ENCODE data around the gene RNF220.
"Not testable (repeated sequence)": the region's sequence is repeated elsewhere in the genome, so short reads cannot be mapped to it uniquely, and the experiment has no call there.

Gene RNF220

DNA sequence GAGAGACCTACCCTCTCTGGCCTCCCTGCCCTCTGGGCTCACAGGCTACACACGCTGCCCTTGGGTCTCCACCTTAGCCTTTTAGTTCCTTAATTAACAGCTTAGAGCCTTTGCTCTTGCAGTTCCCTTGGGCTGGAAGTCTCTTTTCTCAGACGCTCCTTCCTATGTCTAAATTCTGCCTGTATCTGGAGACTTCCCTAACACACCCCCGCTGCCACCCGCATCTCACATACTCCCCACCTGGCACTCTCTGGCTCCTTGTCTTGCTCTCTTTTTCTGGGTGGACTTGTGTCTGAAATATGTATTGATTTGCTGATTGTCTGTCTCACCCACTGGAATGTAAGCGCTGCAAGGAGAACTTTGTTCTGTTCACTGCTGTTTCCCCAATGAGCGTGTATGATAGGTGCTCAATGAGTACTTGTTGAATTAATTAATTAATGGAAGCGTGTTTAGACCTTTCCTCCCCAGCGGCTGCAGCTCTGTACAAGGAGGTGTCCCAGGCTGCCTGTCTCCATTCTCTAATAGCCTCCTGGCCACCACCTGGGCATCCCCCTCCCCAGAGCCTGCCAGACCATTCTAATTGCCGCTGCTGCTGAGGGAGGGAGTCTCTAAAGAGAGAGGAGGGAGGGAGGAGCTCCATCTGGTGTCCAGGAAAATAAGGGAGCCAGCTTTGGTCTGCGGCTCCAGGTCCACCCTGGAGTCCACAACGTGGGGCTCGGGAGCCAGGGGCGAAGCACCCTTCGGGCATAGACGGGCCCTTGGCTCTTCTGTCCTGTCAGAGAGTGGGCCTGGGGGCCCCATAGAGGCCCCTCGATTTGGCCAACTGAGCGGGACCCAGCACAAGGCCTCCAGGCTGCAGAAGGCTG lies 95.4 kb downstream of the RNF220 start:
- Mint-ChIP-seq H3K4me3 (no peak overlapping the region), H3K4me1 (ENCODE audit: low read depth in 2 of 2) (no peaks in the 10 kb centered on the region), H3K9me3 (no peaks in the 10 kb centered on the region), H3K27ac (no peak overlapping the region), H3K27me3 (peaks cover 10 to 12% of the 10 kb centered on the region in 2 donors), H3K36me3 (ENCODE audit: insufficient read depth) (no peaks in the 10 kb centered on the region)
- no peak for ATAC-seq (replicated peaks)
- no peak for DNase-seq

DNA sequence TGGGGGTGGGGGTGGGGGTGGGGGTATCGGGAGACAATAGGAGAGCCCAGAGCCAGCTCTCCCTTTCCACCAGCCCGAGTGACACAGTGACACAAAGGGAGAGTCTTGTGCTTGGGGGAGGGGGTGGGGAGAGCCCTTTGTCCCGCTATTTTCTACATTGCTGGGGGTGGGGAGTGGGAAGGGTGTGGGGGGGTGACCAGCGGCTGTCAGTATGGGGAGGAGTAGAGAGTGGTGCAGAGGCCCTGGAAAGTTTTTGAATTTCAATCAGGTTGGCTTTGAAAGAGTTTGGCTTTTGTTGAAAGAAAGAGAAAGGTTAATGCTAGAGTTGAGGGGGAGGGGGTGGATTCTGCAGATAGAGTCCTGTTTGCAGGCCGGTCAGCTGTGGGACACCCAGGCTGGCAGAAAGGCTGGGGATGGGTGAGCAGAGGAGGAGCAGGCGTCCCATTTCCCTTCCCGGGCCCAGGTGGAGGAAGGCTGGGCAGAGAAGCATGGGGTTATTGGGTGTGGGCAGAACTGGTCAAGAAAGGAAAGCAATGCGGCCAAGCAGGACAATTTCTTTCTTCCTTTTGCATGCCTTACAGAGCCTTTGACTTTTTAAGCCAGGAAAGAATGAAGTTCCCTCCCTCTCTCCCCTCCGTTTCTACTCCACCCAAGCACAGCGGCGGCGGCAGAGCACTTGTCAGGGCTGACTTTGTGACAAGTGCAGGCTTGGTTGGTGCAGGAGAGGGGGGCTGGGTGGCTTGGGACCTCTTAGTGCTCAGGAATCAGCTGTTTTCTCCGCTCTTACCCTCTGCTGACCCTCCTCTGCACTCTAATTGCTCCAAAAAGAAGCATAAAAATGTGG lies 96.2 kb downstream of the RNF220 start:
- no peaks in the 10 kb centered on the region for H3K4me1 Mint-ChIP-seq (ENCODE audit: low read depth in 2 of 2)
- ATAC-seq (replicated peaks) = no peak
- H3K4me3 Mint-ChIP-seq = no peak overlapping the region
- no peaks in the 10 kb centered on the region for H3K36me3 Mint-ChIP-seq (ENCODE audit: insufficient read depth)
- no peak overlapping the region for H3K27ac Mint-ChIP-seq
- no peaks in the 10 kb centered on the region for H3K9me3 Mint-ChIP-seq
- no peak for DNase-seq
- peaks cover 10 to 11% of the 10 kb centered on the region in 2 donors for H3K27me3 Mint-ChIP-seq

DNA sequence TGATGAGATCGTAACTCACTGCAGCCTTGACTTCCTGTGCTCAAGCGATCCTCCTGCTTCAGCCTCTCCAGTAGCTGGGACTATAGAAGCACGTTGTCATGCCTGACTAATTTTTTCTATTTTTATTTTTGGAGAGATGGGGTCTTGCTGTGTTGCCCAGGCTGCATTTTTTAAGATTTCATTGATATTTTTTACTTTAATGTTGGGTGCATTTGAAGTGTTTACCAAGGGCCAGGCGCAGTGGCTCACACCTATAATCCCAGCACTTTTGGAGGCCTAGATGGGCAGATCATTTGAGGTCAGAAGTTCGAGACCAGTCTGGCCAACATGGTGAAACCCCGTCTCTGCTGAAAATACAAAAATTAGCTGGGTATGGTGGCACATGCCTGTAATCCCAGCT lies 97.8 kb downstream of the RNF220 start:
- H3K9me3 Mint-ChIP-seq; H3K4me1 Mint-ChIP-seq (ENCODE audit: low read depth in 2 of 2); H3K4me3 Mint-ChIP-seq; DNase-seq; ATAC-seq (replicated peaks); H3K36me3 Mint-ChIP-seq (ENCODE audit: insufficient read depth); H3K27ac Mint-ChIP-seq: not testable (repeated sequence)
- H3K27me3 Mint-ChIP-seq = peaks cover 22 to 25% of the 10 kb centered on the region in 2 donors

DNA sequence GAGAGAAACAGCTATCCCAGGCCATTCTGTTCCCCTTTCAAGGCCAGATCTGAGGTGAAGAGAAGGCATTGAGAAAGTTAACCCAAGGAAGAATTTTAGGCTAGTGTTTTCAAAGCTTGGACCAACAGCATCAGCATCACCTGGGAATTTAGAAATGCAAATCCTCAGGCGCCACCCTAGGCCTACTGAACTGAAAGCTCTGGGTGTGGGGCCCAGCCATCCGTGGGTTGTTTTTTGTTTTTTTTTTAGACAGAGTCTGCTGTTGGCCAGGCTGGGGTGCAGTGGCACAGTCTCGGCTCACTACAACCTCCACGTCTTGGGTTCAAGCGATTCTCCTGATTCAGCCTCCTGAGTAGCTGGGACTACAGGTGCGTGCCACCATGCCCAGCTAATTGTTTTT lies 98.6 kb downstream of the RNF220 start:
- H3K9me3 Mint-ChIP-seq = no peaks in the 10 kb centered on the region
- ATAC-seq (replicated peaks) (no peak), DNase-seq (no peak)
- no peaks in the 10 kb centered on the region for H3K4me1 Mint-ChIP-seq (ENCODE audit: low read depth in 2 of 2)
- H3K27me3 Mint-ChIP-seq = peaks cover 22 to 33% of the 10 kb centered on the region in 2 donors
- H3K27ac Mint-ChIP-seq = no peak overlapping the region
- H3K4me3 Mint-ChIP-seq = no peak overlapping the region
- H3K36me3 Mint-ChIP-seq (ENCODE audit: insufficient read depth) = no peaks in the 10 kb centered on the region

DNA sequence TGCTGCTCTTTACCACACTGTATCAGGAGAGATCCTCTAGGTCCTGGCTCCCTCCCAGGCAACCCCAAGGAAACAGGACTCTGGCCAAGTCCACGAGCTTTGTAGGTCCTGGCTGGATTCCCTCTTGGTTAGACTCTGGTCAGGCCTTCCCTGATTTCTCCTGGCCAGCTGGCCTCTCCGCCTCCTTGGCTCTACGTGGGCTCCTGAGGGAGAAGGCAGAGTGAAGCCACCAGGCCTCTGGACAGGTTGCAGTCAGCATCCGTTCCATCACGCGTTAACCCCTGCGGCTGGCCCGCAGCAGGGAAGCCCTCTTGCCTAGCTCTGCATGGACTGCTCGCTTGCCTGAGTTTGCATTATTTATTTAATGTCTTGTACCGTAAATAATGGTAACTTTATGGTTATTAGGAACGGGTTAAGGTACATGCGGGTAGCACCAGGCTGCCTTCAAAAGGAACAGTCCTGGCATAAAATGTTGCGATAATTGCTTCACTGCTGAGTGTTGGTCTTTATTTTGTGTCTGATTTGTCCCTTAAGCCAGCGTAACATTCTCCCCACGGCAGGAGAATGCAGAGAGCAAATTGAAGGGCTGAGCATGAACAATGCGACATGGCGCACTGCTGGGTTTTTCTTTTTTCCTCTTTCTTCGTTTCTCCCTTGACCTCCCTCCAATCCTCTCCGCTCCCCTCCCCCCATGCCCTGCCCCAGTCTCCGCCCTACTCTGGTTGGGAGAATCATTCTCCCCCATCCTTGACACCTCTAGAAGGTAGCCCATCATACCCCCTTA lies 100.3 kb downstream of the RNF220 start:
- Mint-ChIP-seq H3K27me3 (peaks cover 22 to 40% of the 10 kb centered on the region in 2 donors), H3K27ac (no peak overlapping the region), H3K4me1 (ENCODE audit: low read depth in 2 of 2) (no peaks in the 10 kb centered on the region), H3K4me3 (no peak overlapping the region), H3K36me3 (ENCODE audit: insufficient read depth) (no peaks in the 10 kb centered on the region), H3K9me3 (no peaks in the 10 kb centered on the region)
- no peak for ATAC-seq (replicated peaks)
- DNase-seq = no peak

DNA sequence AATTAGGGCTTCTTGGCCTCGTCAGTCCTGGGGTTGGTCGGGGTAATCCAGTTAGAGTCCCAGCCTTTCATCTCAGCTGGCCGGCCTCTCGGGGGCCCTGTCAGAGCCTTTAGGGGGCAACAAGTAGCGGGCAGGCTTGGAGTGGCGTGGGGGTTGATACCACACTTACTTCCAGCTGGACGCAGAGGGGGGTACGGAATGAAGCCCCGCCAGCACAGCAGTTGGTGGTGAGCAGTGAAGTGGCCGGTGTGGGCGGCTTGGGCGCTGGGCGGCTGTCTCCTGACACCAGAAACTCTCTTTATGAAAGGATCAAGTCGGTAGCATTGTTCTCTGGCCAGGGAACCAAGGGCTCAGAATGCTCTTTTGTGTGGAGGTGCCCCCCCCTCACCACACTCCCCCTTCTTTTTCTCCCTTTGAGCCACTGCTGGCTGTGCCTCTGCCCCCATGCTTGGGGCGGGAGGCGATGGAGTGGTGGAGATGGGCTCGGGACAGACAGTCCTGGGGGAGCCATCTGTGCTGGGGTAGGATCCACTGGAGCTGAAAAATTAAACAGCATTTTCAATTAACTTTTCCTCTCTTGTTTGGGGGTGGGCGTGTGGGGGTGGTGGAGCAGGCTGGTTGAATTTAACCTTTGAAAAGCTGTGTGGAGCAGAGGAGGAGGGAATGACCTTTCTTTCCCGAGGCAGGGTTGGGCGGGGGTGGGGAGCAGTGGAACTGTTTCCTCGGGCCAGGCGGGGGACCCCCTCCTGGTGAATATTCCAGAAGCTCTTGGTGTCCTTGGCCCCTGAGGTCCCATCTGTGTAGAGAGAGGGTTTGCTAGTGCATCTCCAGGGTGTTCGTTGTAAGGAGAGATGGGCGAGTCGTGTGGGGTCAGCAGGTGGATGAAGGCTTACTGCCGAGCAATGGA lies 102.7 kb downstream of the RNF220 start:
- no peak overlapping the region for H3K27ac Mint-ChIP-seq
- H3K4me3 Mint-ChIP-seq = no peak overlapping the region
- peaks cover 0 to 8% of the 10 kb centered on the region in 2 donors for H3K4me1 Mint-ChIP-seq (ENCODE audit: low read depth in 2 of 2)
- H3K9me3 Mint-ChIP-seq = no peaks in the 10 kb centered on the region
- peaks cover 22 to 62% of the 10 kb centered on the region in 2 donors for H3K27me3 Mint-ChIP-seq
- no peaks in the 10 kb centered on the region for H3K36me3 Mint-ChIP-seq (ENCODE audit: insufficient read depth)
- DNase-seq (no peak), ATAC-seq (replicated peaks) (no peak)

DNA sequence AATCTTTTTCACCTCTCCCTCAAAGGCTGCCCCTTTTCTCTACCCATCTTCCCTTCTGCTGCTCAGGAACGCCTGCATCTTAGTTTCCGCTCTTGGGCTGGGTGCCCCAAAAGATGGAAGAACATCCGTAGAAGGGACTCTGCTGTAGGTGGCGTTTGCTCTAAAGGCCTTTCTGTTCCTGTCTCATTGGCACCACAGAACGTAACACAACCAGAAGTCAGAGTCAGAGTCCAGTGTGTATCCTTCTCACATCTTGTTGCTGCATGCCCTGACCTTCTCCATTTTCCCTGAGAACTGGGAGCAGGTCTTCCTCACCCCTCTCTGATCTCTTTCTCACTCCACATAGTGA lies 103.3 kb downstream of the RNF220 start:
- Mint-ChIP-seq H3K27me3 (peaks cover 22 to 64% of the 10 kb centered on the region in 2 donors), H3K4me3 (no peak overlapping the region), H3K9me3 (no peaks in the 10 kb centered on the region), H3K4me1 (ENCODE audit: low read depth in 2 of 2) (peaks cover 0 to 8% of the 10 kb centered on the region in 2 donors), H3K36me3 (ENCODE audit: insufficient read depth) (no peaks in the 10 kb centered on the region), H3K27ac (no peak overlapping the region)
- no peak for ATAC-seq (replicated peaks)
- no peak for DNase-seq

DNA sequence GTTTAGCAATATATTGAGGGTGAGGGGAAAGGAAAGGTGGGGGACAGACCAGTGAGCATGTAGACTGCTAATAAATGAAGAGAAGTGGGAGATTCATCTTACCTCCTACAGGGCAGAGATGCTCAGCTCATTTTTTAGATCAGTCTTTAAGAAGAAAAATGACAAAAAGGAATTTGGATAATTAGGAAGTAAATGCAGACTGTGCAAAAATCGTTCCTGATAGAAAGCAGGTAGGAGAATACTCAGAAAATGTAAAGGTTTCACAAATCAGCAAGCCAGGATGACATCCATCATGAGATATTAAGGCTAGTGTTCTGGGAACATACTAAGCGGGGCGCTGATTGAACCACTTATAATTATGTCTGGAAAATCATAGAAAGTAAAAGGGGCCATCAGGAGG lies 106.3 kb downstream of the RNF220 start:
- Mint-ChIP-seq H3K4me1 (ENCODE audit: low read depth in 2 of 2) (peaks cover 0 to 8% of the 10 kb centered on the region in 2 donors), H3K27me3 (peaks cover 12 to 61% of the 10 kb centered on the region in 2 donors), H3K9me3 (no peaks in the 10 kb centered on the region), H3K36me3 (ENCODE audit: insufficient read depth) (no peaks in the 10 kb centered on the region), H3K4me3 (no peak overlapping the region), H3K27ac (no peak overlapping the region)
- ATAC-seq (replicated peaks) (no peak), DNase-seq (no peak)

DNA sequence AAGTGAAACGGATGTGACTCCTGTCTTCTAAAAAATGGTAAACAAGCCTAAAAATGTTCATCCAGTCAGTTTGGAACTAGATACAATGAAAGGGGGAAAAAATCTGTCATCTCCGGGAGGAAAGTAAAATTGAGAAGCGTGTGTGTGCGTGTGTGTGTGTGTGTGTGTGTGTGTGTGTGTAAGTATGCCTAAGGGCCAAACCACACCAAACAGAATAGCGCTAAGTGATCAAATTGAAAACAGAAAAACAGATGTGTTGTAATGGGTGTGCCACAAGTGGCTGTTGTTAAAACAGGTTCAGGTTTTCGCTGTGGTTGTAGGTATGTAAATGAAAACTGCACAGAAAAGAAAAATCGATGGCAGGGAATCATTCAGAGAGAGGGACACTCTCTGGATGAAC lies 106.7 kb downstream of the RNF220 start:
- Mint-ChIP-seq H3K4me3 (no peak overlapping the region), H3K27me3 (peaks cover 9 to 58% of the 10 kb centered on the region in 2 donors), H3K36me3 (ENCODE audit: insufficient read depth) (no peaks in the 10 kb centered on the region), H3K27ac (no peak overlapping the region), H3K9me3 (no peaks in the 10 kb centered on the region), H3K4me1 (ENCODE audit: low read depth in 2 of 2) (peaks cover 0 to 8% of the 10 kb centered on the region in 2 donors)
- DNase-seq (no peak), ATAC-seq (replicated peaks) (no peak)

DNA sequence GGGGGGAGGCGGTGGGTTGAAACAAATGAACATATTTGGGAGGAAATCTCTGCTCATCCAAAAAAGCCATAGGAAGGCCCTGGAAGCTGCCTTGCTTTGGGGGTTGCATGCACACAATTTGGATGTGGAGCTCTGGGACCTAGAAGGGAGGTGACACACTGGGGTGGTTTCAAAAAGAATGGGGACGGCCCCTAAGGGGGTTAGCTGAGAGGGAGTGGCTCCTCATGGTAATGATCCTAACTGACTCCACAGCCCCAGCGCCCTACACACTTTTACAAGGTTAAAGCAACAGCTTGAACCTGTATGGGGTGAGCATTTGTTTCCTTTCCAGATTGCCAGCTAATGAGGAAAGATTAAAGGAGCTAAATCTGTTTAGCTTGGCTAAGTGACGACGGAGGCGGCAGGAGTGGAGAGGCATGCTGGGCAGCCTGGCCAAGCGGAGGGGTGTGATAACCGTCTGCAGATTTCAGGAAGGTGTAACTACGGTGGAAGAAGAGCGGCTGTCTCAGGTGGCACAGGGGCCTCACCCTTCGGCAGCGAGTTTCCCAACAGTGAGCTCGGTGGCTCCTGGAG lies 107.3 kb downstream of the RNF220 start:
- no peak overlapping the region for H3K4me3 Mint-ChIP-seq
- H3K36me3 Mint-ChIP-seq (ENCODE audit: insufficient read depth) = no peaks in the 10 kb centered on the region
- no peak overlapping the region for H3K27ac Mint-ChIP-seq
- peaks cover 0 to 8% of the 10 kb centered on the region in 2 donors for H3K4me1 Mint-ChIP-seq (ENCODE audit: low read depth in 2 of 2)
- peaks cover 2 to 58% of the 10 kb centered on the region in 2 donors for H3K27me3 Mint-ChIP-seq
- DNase-seq = no peak
- H3K9me3 Mint-ChIP-seq = no peaks in the 10 kb centered on the region
- ATAC-seq (replicated peaks) = no peak

DNA sequence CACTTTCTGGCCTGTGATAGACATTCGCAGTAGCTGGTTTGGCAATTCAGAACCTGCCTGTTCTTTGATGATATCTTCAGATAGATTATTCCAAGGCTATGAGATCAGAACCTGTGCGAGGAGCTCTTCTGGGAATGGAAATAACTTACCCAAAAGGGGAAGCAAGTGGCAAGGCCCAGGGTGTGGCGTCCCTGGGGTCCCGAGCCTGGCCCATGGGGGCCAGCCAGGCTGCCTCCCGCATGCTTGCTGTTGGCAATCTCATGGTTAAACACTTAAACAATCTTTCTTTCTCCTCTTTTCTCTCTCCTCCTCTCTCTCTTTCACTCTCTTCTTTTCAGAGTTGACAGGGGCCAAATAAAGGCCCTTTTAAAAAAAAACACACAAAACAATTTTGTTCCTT lies 108.1 kb downstream of the RNF220 start:
- no peak overlapping the region for H3K4me3 Mint-ChIP-seq
- H3K27me3 Mint-ChIP-seq = peaks cover 0 to 53% of the 10 kb centered on the region in 2 donors
- no peak for ATAC-seq (replicated peaks)
- H3K4me1 Mint-ChIP-seq (ENCODE audit: low read depth in 2 of 2) = peaks cover 0 to 8% of the 10 kb centered on the region in 2 donors
- H3K27ac Mint-ChIP-seq = no peak overlapping the region
- DNase-seq = no peak
- no peaks in the 10 kb centered on the region for H3K36me3 Mint-ChIP-seq (ENCODE audit: insufficient read depth)
- no peaks in the 10 kb centered on the region for H3K9me3 Mint-ChIP-seq

DNA sequence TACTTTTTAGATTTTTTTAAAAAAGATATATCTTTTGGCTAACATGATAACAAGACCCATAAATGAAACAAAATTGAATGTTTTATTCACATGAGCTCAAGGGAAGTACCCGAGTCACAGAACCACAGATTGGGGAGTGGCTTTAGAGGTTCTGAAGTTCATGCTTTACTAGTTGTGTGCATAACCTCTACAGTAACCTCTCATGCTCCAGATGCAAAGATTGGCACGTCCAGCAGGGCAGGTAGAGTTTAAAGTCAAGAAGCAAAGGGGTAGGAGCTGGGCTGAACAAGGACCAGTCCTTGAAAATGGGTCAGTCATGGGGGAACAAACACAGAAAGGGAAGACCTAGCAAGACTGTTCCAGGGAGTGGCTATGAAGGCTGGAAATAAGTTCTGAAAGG lies 109.6 kb downstream of the RNF220 start:
- Mint-ChIP-seq H3K4me1 (ENCODE audit: low read depth in 2 of 2) (peaks cover 4 to 19% of the 10 kb centered on the region in 2 donors), H3K27ac (no peak overlapping the region), H3K36me3 (ENCODE audit: insufficient read depth) (no peaks in the 10 kb centered on the region), H3K4me3 (no peak overlapping the region), H3K9me3 (no peaks in the 10 kb centered on the region), H3K27me3 (peaks cover 0 to 43% of the 10 kb centered on the region in 2 donors)
- ATAC-seq (replicated peaks) = no peak
- DNase-seq = no peak

Data from effector memory CD8-positive, alpha-beta T cell (primary cell).